Left hindlimb (tissue), 1 donor: ENCODE measurements around the gene CCDC88C.

Source experiments
- DNase-seq: peaks from one replicate; pipeline ENCODE4 v3.0.0-alpha.2; 2018

Gene CCDC88C

GRCh38 chr14:91363776-91364523, 53.7 kb downstream of the CCDC88C start:
- no peak for DNase-seq

- DNase-seq = no peak
Measured at GRCh38 chr14:91361233-91361811, 56.3 kb downstream of the CCDC88C start.

GRCh38 chr14:91360490-91361232, 57.0 kb downstream of the CCDC88C start:
- DNase-seq = no peak

- DNase-seq = peak; percentile 15
Measured at GRCh38 chr14:91358654-91359220, 58.9 kb downstream of the CCDC88C start.

- DNase-seq = no peak
Measured at GRCh38 chr14:91358025-91358319, 59.6 kb downstream of the CCDC88C start.

GRCh38 chr14:91357272-91358024, 60.2 kb downstream of the CCDC88C start:
- DNase-seq = no peak

- DNase-seq = no peak
Measured at GRCh38 chr14:91356181-91356763, 61.3 kb downstream of the CCDC88C start.

- DNase-seq = peak; percentile 31
Measured at GRCh38 chr14:91354979-91355685, 62.5 kb downstream of the CCDC88C start.

GRCh38 chr14:91354221-91354916, 63.3 kb downstream of the CCDC88C start:
- DNase-seq = peak; percentile 82

GRCh38 chr14:91352728-91353692, 64.6 kb downstream of the CCDC88C start:
- peak; percentile 34 for DNase-seq

GRCh38 chr14:91352053-91352452, 65.6 kb downstream of the CCDC88C start:
- peak; percentile 77 for DNase-seq

GRCh38 chr14:91351512-91351862, 66.1 kb downstream of the CCDC88C start:
- peak; percentile 26 for DNase-seq

- DNase-seq = peak; percentile 34
Measured at GRCh38 chr14:91350813-91351511, 66.7 kb downstream of the CCDC88C start.

- peak; percentile 15 for DNase-seq
Measured at GRCh38 chr14:91350483-91350812, 67.2 kb downstream of the CCDC88C start.

GRCh38 chr14:91349481-91350074, 68.0 kb downstream of the CCDC88C start:
- peak; percentile 16 for DNase-seq

- DNase-seq = peak; percentile 30
Measured at GRCh38 chr14:91348845-91349465, 68.7 kb downstream of the CCDC88C start.

- DNase-seq = peak; percentile 10
Measured at GRCh38 chr14:91346838-91347173, 70.8 kb downstream of the CCDC88C start.

- peak; percentile 7 for DNase-seq
Measured at GRCh38 chr14:91344096-91344495, 73.5 kb downstream of the CCDC88C start.

GRCh38 chr14:91343051-91343450, 74.6 kb downstream of the CCDC88C start:
- peak; percentile 16 for DNase-seq
